Osteoblast (primary cell): ENCODE measurements around the gene EPB41L5. TPM values are rescaled to one million over a fixed set of nuclear protein-coding genes. Genes with fewer than 3 reads are reported as not detected.

Experiments used
- DNase-seq: peaks from one replicate; pipeline ENCODE4 v3.0.0; 2011; ENCODE audit warnings: low spot score, mixed read lengths; ENCODE audit not compliant: insufficient read length; ENCODE audit errors: missing footprints
- H2AFZ ChIP-seq: 2 replicates; pipeline ENCODE4 v1.6.0; 2011; ENCODE audit warnings: mild to moderate bottlenecking, low read length
- H3K27ac ChIP-seq: 2 replicates; pipeline ENCODE4 v1.5.1; 2011; ENCODE audit warnings: mild to moderate bottlenecking, low read depth, low read length, moderate library complexity
- H3K27me3 ChIP-seq: 2 replicates; pipeline ENCODE4 v1.6.0; 2012; ENCODE audit warnings: mild to moderate bottlenecking, control low read depth, inconsistent platforms, low read length, moderate library complexity; ENCODE audit not compliant: insufficient read depth
- H3K36me3 ChIP-seq: 2 replicates; pipeline ENCODE4 v1.5.1; 2011; ENCODE audit warnings: mild to moderate bottlenecking, low read length, control low read depth, moderate library complexity; ENCODE audit not compliant: insufficient read depth
- H3K4me1 ChIP-seq: 2 replicates; pipeline ENCODE4 v1.5.1; 2011; ENCODE audit warnings: mild to moderate bottlenecking, low read length, control low read depth, moderate library complexity; ENCODE audit not compliant: insufficient read depth
- H3K4me2 ChIP-seq: 2 replicates; pipeline ENCODE4 v1.6.0; 2011; ENCODE audit warnings: mild to moderate bottlenecking, low read length; ENCODE audit not compliant: insufficient read depth
- H3K4me3 ChIP-seq: fragments of 200-600 bp; sonication (generic); 3 replicates; pipeline ENCODE4 v1.5.1; 2012; ENCODE audit warnings: mild to moderate bottlenecking, low read length, inconsistent platforms; ENCODE audit not compliant: insufficient read depth
- H3K79me2 ChIP-seq: 2 replicates; pipeline ENCODE4 v1.6.0; 2012; ENCODE audit warnings: mild to moderate bottlenecking, low read length, control low read depth, inconsistent platforms; ENCODE audit not compliant: insufficient read depth
- H3K9me3 ChIP-seq: 2 replicates; pipeline ENCODE4 v1.5.1; 2011; ENCODE audit warnings: low read depth, low read length, control low read depth
- H4K20me1 ChIP-seq: 2 replicates; pipeline ENCODE4 v1.6.0; 2012; ENCODE audit warnings: mild to moderate bottlenecking, low read length, control low read depth; ENCODE audit not compliant: insufficient read depth
- CTCF ChIP-seq: IDR thresholded peaks from 2 replicates; pipeline ENCODE4 v1.5.1; 2011; ENCODE audit warnings: mild to moderate bottlenecking, low read depth, low read length, moderate library complexity; ENCODE audit errors: extremely low read depth
- total RNA-seq: library from RNA; depleted of rRNA; stranded (reverse); fragments of >200 nt; gene quantifications from 2 replicates; pipeline ENCODE4 v1.2.3, GENCODE V29; 2012

Gene EPB41L5
- total RNA-seq, 1 donor = 9.4 TPM

GRCh38 chr2:120029672-120030640 is 17.1 kb downstream of the EPB41L5 start:
- no peaks in the 10 kb centered on the region for H3K4me1 ChIP-seq
- no peaks in the 10 kb centered on the region for H3K27me3 ChIP-seq
- H3K27ac ChIP-seq = no peak overlapping the region
- H3K79me2 ChIP-seq = no peaks in the 10 kb centered on the region
- no peak overlapping the region for H2AFZ ChIP-seq
- no peaks in the 10 kb centered on the region for H3K36me3 ChIP-seq
- DNase-seq = no peak
- H3K9me3 ChIP-seq = no peaks in the 10 kb centered on the region
- H4K20me1 ChIP-seq = no peaks in the 10 kb centered on the region
- TF ChIP-seq CTCF = no peak
- no peak overlapping the region for H3K4me2 ChIP-seq
- no peak overlapping the region for H3K4me3 ChIP-seq

- Histone ChIP-seq H3K4me2 (no peak overlapping the region), H4K20me1 (no peaks in the 10 kb centered on the region), H3K4me3 (no peak overlapping the region), H3K27me3 (no peaks in the 10 kb centered on the region), H2AFZ (no peak overlapping the region), H3K27ac (no peak overlapping the region), H3K9me3 (no peaks in the 10 kb centered on the region), H3K79me2 (no peaks in the 10 kb centered on the region), H3K36me3 (no peaks in the 10 kb centered on the region), H3K4me1 (no peaks in the 10 kb centered on the region)
- DNase-seq = no peak
- no peak for TF ChIP-seq CTCF
Measured at GRCh38 chr2:120032297-120032696, 19.4 kb downstream of the EPB41L5 start.

GRCh38 chr2:120034027-120034426 is 21.1 kb downstream of the EPB41L5 start:
- DNase-seq = no peak
- H3K4me1 ChIP-seq = no peaks in the 10 kb centered on the region
- no peaks in the 10 kb centered on the region for H3K27me3 ChIP-seq
- no peaks in the 10 kb centered on the region for H3K36me3 ChIP-seq
- H2AFZ ChIP-seq = no peak overlapping the region
- no peak overlapping the region for H3K4me2 ChIP-seq
- TF ChIP-seq CTCF = no peak
- H4K20me1 ChIP-seq = no peaks in the 10 kb centered on the region
- H3K79me2 ChIP-seq = no peaks in the 10 kb centered on the region
- no peaks in the 10 kb centered on the region for H3K9me3 ChIP-seq
- H3K27ac ChIP-seq = no peak overlapping the region
- H3K4me3 ChIP-seq = no peak overlapping the region

- H3K27ac ChIP-seq = no peak overlapping the region
- H3K4me1 ChIP-seq = no peaks in the 10 kb centered on the region
- no peaks in the 10 kb centered on the region for H3K9me3 ChIP-seq
- no peaks in the 10 kb centered on the region for H3K36me3 ChIP-seq
- H3K79me2 ChIP-seq = no peaks in the 10 kb centered on the region
- H3K4me2 ChIP-seq = no peak overlapping the region
- TF ChIP-seq CTCF = no peak
- H2AFZ ChIP-seq = no peak overlapping the region
- H3K27me3 ChIP-seq = no peaks in the 10 kb centered on the region
- no peak for DNase-seq
- H3K4me3 ChIP-seq = no peak overlapping the region
- no peaks in the 10 kb centered on the region for H4K20me1 ChIP-seq
Measured at GRCh38 chr2:120034621-120035020, 21.7 kb downstream of the EPB41L5 start.
